Peyer's patch (tissue), 4 donors: ENCODE results near the gene C20orf96.

Experiments used
- CTCF ChIP-seq, 6 experiments: fragments of 450-650 bp in 4 of 6; fragments of 200-600 bp in 2 of 6; sonication (generic) in 1 of 6; IDR thresholded peaks; one replicate each; pipeline ENCODE4 v1.5.1; 2017 to 2019; ENCODE audit warnings: antibody characterized with exemption in 6 of 6, mild to moderate bottlenecking in 3 of 6, moderate library complexity in 1 of 6
- POLR2A ChIP-seq, 2 donors: fragments of 450-650 bp; IDR thresholded peaks; one replicate each; pipeline ENCODE4 v1.5.1; 2017; ENCODE audit warnings: antibody characterized with exemption in 2 of 2, mild to moderate bottlenecking in 2 of 2, moderate library complexity in 2 of 2

GRCh38 chr20:258963-259362 is 31.6 kb downstream of the C20orf96 start:
- TF ChIP-seq CTCF (IDR thresholded peaks at IDR 0.05) (no peak), POLR2A (IDR thresholded peaks at IDR 0.05) (no peak)
